CD14-positive monocyte (primary cell): ENCODE data around the gene C5orf34. TPM values are rescaled to one million over a fixed set of nuclear protein-coding genes. Genes with fewer than 3 reads are reported as not detected.

ENCODE experiments used
- DNase-seq, 3 donors: peaks; one replicate each; pipeline ENCODE4 v3.0.0-alpha.2; 2011 to 2022
- H2AFZ ChIP-seq: 2 replicates; pipeline ENCODE4 v1.6.0; 2012; ENCODE audit warnings: mild to moderate bottlenecking, low read depth, low read length, inconsistent platforms; ENCODE audit not compliant: insufficient read depth, poor library complexity, severe bottlenecking
- H3K27ac ChIP-seq, 2 donors: 1 replicate in 1 of 2; 2 replicates in 1 of 2; pipeline ENCODE4 v1.5.1; 2012 to 2013; ENCODE audit warnings: low read length in 2 of 2, control low read depth in 1 of 2, inconsistent platforms in 1 of 2, low read depth in 1 of 2, mild to moderate bottlenecking in 1 of 2
- H3K27me3 ChIP-seq, 2 donors: one replicate each; pipeline versions ENCODE4 v1.6.0 to v1.6.1; 2011 to 2013; ENCODE audit warnings: low read length in 2 of 2; ENCODE audit not compliant: control insufficient read depth in 2 of 2, insufficient read depth in 2 of 2
- H3K36me3 ChIP-seq, 2 donors: replicated peaks in 1 of 2; 1 replicate in 1 of 2; 2 replicates in 1 of 2; pipeline versions ENCODE4 v1.5.1 to v1.6.1; 2012 to 2013; ENCODE audit warnings: low read length in 2 of 2, control low read depth in 1 of 2, inconsistent platforms in 1 of 2, mild to moderate bottlenecking in 1 of 2; ENCODE audit not compliant: insufficient read depth in 2 of 2, control insufficient read depth in 1 of 2
- H3K4me1 ChIP-seq, 2 donors: 1 replicate in 1 of 2; 2 replicates in 1 of 2; pipeline versions ENCODE4 v1.5.1 to v1.6.1; 2012 to 2013; ENCODE audit warnings: low read length in 2 of 2, control low read depth in 1 of 2, inconsistent platforms in 1 of 2, mild to moderate bottlenecking in 1 of 2, moderate library complexity in 1 of 2; ENCODE audit not compliant: insufficient read depth in 2 of 2, control insufficient read depth in 1 of 2
- H3K4me2 ChIP-seq: replicated peaks from 2 replicates; pipeline ENCODE3; 2012; ENCODE audit warnings: low read length, moderate library complexity, mild to moderate bottlenecking; ENCODE audit not compliant: poor library complexity, severe bottlenecking; ENCODE audit errors: extremely low read depth
- H3K4me3 ChIP-seq, 3 experiments: fragments of 200-600 bp in 1 of 3; sonication (generic) in 1 of 3; replicated peaks in 1 of 3; 1 replicate in 2 of 3; 2 replicates in 1 of 3; pipeline ENCODE4 v1.5.1; 2011 to 2013; ENCODE audit warnings: low read length in 3 of 3, mild to moderate bottlenecking in 3 of 3, control low read depth in 2 of 3, low read depth in 2 of 3, inconsistent platforms in 1 of 3, moderate library complexity in 1 of 3
- H3K79me2 ChIP-seq: 2 replicates; pipeline ENCODE4 v1.6.0; 2012; ENCODE audit warnings: mild to moderate bottlenecking, control low read depth, inconsistent platforms, low read length, moderate library complexity; ENCODE audit not compliant: insufficient read depth
- H3K9ac ChIP-seq: 2 replicates; pipeline ENCODE4 v1.6.0; 2017; ENCODE audit warnings: low read length, mild to moderate bottlenecking; ENCODE audit not compliant: insufficient read depth, poor library complexity, severe bottlenecking
- H3K9me3 ChIP-seq, 2 donors: replicated peaks in 1 of 2; 1 replicate in 1 of 2; 2 replicates in 1 of 2; pipeline versions ENCODE4 v1.5.1 to v1.6.1; 2012 to 2013; ENCODE audit warnings: low read length in 2 of 2, control low read depth in 1 of 2; ENCODE audit not compliant: control insufficient read depth in 1 of 2, insufficient read depth in 1 of 2
- H4K20me1 ChIP-seq: 2 replicates; pipeline ENCODE4 v1.6.0; 2012; ENCODE audit warnings: mild to moderate bottlenecking, low read length, control low read depth, moderate library complexity; ENCODE audit not compliant: insufficient read depth
- H3K27ac Mint-ChIP-seq, 7 donors: one replicate each; pipeline ENCODE4 v1.8.0; 2020; ENCODE audit warnings: mild to moderate bottlenecking in 7 of 7, mixed read lengths in 7 of 7, moderate library complexity in 6 of 7, inconsistent platforms in 2 of 7
- H3K27me3 Mint-ChIP-seq, 3 donors: one replicate each; pipeline ENCODE4 v1.8.0; 2021 to 2022; ENCODE audit warnings: low read depth in 3 of 3, mild to moderate bottlenecking in 3 of 3, mixed read lengths in 3 of 3, moderate library complexity in 3 of 3, inconsistent platforms in 1 of 3
- H3K36me3 Mint-ChIP-seq, 2 donors: one replicate each; pipeline ENCODE4 v1.8.0; 2020; ENCODE audit warnings: mixed read lengths in 2 of 2, inconsistent platforms in 1 of 2, mild to moderate bottlenecking in 1 of 2
- H3K4me1 Mint-ChIP-seq: one replicate; pipeline ENCODE4 v1.8.0; 2020; ENCODE audit warnings: mild to moderate bottlenecking, mixed read lengths
- H3K4me3 Mint-ChIP-seq, 2 donors: one replicate each; pipeline ENCODE4 v1.8.0; 2020; ENCODE audit warnings: mild to moderate bottlenecking in 2 of 2, mixed read lengths in 2 of 2, moderate library complexity in 1 of 2
- H3K9me3 Mint-ChIP-seq, 7 donors: one replicate each; pipeline ENCODE4 v1.8.0; 2020 to 2022; ENCODE audit warnings: mixed read lengths in 7 of 7, mild to moderate bottlenecking in 6 of 7, moderate library complexity in 6 of 7, inconsistent platforms in 2 of 7
- WGBS: methylation state at CpG from one replicate; pipeline ENCODE4 v1.1.5; 2013; ENCODE audit warnings: missing lambda C conversion rate; ENCODE audit not compliant: insufficient coverage; 5-methylcytosine and 5-hydroxymethylcytosine counted together
- intact Hi-C, 2 donors: fragments of 100-400 bp; cut with micrococcal nuclease; formaldehyde crosslinking; loops; one replicate each; pipeline versions ENCODE4 v1.15.0 to v1.15.1; 2023
- polyA plus RNA-seq, 3 donors: library from polyadenylated mRNA; depleted of rRNA in 1 of 3; unstranded in 2 of 3; stranded (reverse) in 1 of 3; fragments of 300-500 nt in 2 of 3; fragments of >200 nt in 1 of 3; fragmentation: Illumina TruSeq in 2 of 3; gene quantifications; 1 replicate in 2 of 3; 2 replicates in 1 of 3; pipeline ENCODE4 v1.2.3, GENCODE V29; 2012 to 2021
- TF ChIP-seq, protein P1 (sequence below): fragments of 200-600 bp; IDR thresholded peaks from one replicate; pipeline ENCODE4 v1.8.0; 2022; ENCODE audit warnings: antibody characterized with exemption, mild to moderate bottlenecking

The C5orf34 gene
- polyA plus RNA-seq, 3 donors: 0.17 to 0.59 (median 0.29) TPM

DNA sequence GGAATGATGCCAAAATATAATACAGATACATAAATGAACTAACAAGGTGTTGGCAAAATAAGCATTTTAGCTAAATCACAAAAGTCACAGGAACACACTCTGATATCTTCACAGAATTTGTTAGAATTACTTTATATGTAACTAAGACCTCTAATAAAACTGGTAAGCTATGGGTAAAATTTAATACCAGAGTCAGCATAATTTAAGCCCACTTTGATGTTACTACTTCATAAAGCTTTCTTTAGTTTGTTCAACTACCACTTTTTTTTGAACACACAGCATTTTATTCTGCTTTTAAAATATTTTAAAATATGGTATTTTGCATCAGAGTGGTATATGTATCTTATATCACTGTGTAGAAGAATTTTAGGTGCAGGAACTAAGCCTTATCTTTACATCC is 22.0 kb upstream of the C5orf34 start:
- no peak for DNase-seq
- H3K27ac Mint-ChIP-seq: no peak overlapping the region
- peaks cover 3% of the 10 kb centered on the region for H3K79me2 ChIP-seq
- H3K27me3 Mint-ChIP-seq: no peaks in the 10 kb centered on the region
- H3K36me3 ChIP-seq: peaks cover 87 to 99% of the 10 kb centered on the region in 2 donors
- intact Hi-C loops: no loop called here
- H3K27me3 ChIP-seq: no peaks in the 10 kb centered on the region
- H3K9me3 Mint-ChIP-seq: peaks cover 0 to under 1% (median 0%) of the 10 kb centered on the region in 7 donors
- H2AFZ ChIP-seq: no peak overlapping the region
- H3K4me2 ChIP-seq: no peak overlapping the region
- TF ChIP-seq, protein P1, sequence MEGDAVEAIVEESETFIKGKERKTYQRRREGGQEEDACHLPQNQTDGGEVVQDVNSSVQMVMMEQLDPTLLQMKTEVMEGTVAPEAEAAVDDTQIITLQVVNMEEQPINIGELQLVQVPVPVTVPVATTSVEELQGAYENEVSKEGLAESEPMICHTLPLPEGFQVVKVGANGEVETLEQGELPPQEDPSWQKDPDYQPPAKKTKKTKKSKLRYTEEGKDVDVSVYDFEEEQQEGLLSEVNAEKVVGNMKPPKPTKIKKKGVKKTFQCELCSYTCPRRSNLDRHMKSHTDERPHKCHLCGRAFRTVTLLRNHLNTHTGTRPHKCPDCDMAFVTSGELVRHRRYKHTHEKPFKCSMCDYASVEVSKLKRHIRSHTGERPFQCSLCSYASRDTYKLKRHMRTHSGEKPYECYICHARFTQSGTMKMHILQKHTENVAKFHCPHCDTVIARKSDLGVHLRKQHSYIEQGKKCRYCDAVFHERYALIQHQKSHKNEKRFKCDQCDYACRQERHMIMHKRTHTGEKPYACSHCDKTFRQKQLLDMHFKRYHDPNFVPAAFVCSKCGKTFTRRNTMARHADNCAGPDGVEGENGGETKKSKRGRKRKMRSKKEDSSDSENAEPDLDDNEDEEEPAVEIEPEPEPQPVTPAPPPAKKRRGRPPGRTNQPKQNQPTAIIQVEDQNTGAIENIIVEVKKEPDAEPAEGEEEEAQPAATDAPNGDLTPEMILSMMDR: no peak
- no peaks in the 10 kb centered on the region for H3K4me1 Mint-ChIP-seq
- peaks cover 67 to 86% of the 10 kb centered on the region in 2 donors for H3K36me3 Mint-ChIP-seq
- H3K27ac ChIP-seq: no peak overlapping the region
- H3K9me3 ChIP-seq: no peaks in the 10 kb centered on the region
- H3K9ac ChIP-seq: no peak overlapping the region
- no peak overlapping the region for H3K4me3 Mint-ChIP-seq
- no peaks in the 10 kb centered on the region for H3K4me1 ChIP-seq
- no peaks in the 10 kb centered on the region for H4K20me1 ChIP-seq
- H3K4me3 ChIP-seq: no peak overlapping the region

DNA sequence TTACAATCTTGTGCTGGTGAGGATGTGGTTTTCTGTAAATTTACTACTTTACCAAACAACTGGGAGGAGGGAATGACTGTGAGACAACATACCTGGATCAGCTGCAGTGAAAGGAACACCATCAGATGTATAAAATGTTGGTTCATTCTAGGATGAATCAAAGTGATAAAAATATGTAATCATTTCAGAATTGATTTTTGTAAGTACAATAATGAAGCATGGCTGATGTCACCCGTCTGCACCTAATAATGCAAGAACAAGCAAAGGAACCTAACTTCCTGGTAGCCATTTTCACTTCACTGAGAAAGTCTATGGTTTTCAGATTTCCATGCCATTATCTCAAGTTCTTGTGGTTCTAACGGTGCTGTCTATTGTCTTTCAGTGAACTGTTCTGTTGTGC is 18.7 kb upstream of the C5orf34 start:
- Histone ChIP-seq H2AFZ (no peak overlapping the region), H3K9me3 (no peaks in the 10 kb centered on the region), H3K79me2 (no peaks in the 10 kb centered on the region), H3K4me3 (no peak overlapping the region), H3K9ac (no peak overlapping the region), H3K36me3 (peaks cover 95 to 99% of the 10 kb centered on the region in 2 donors), H4K20me1 (no peaks in the 10 kb centered on the region), H3K4me1 (no peaks in the 10 kb centered on the region), H3K27ac (no peak overlapping the region), H3K27me3 (no peaks in the 10 kb centered on the region), H3K4me2 (no peak overlapping the region)
- intact Hi-C loops: no loop called here
- no peak overlapping the region for H3K4me3 Mint-ChIP-seq
- no peaks in the 10 kb centered on the region for H3K9me3 Mint-ChIP-seq
- no peak for DNase-seq
- H3K27me3 Mint-ChIP-seq: no peaks in the 10 kb centered on the region
- TF ChIP-seq, protein P1: no peak
- peaks cover 76 to 91% of the 10 kb centered on the region in 2 donors for H3K36me3 Mint-ChIP-seq
- H3K4me1 Mint-ChIP-seq: no peaks in the 10 kb centered on the region
- WGBS: 83% methylated on average over 1 of the region's 2 CpGs
- peak overlapping the region in 1 of 7 donors; percentile 30 for H3K27ac Mint-ChIP-seq
